ENCODE results near the gene DNALI1.
"Not testable (repeated sequence)": the region's sequence is repeated elsewhere in the genome, so short reads cannot be mapped to it uniquely, and the experiment has no call there.

The DNALI1 gene

GRCh38 chr1:37553598-37553926 is 3.2 kb upstream of the DNALI1 start:
- Mint-ChIP-seq H3K36me3 (ENCODE audit: low read depth) (peaks cover 41% of the 10 kb centered on the region), H3K9me3 (peaks cover 12% of the 10 kb centered on the region), H3K27me3 (ENCODE audit: low read depth, poor library complexity) (no peaks in the 10 kb centered on the region), H3K4me1 (peaks cover 49% of the 10 kb centered on the region), H3K4me3 (peak overlapping the region; percentile 99), H3K27ac (no peak overlapping the region)
- DNase-seq: no peak
- TF ChIP-seq, protein P1, sequence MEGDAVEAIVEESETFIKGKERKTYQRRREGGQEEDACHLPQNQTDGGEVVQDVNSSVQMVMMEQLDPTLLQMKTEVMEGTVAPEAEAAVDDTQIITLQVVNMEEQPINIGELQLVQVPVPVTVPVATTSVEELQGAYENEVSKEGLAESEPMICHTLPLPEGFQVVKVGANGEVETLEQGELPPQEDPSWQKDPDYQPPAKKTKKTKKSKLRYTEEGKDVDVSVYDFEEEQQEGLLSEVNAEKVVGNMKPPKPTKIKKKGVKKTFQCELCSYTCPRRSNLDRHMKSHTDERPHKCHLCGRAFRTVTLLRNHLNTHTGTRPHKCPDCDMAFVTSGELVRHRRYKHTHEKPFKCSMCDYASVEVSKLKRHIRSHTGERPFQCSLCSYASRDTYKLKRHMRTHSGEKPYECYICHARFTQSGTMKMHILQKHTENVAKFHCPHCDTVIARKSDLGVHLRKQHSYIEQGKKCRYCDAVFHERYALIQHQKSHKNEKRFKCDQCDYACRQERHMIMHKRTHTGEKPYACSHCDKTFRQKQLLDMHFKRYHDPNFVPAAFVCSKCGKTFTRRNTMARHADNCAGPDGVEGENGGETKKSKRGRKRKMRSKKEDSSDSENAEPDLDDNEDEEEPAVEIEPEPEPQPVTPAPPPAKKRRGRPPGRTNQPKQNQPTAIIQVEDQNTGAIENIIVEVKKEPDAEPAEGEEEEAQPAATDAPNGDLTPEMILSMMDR (IDR thresholded peaks at IDR 0.05): no peak

DNA sequence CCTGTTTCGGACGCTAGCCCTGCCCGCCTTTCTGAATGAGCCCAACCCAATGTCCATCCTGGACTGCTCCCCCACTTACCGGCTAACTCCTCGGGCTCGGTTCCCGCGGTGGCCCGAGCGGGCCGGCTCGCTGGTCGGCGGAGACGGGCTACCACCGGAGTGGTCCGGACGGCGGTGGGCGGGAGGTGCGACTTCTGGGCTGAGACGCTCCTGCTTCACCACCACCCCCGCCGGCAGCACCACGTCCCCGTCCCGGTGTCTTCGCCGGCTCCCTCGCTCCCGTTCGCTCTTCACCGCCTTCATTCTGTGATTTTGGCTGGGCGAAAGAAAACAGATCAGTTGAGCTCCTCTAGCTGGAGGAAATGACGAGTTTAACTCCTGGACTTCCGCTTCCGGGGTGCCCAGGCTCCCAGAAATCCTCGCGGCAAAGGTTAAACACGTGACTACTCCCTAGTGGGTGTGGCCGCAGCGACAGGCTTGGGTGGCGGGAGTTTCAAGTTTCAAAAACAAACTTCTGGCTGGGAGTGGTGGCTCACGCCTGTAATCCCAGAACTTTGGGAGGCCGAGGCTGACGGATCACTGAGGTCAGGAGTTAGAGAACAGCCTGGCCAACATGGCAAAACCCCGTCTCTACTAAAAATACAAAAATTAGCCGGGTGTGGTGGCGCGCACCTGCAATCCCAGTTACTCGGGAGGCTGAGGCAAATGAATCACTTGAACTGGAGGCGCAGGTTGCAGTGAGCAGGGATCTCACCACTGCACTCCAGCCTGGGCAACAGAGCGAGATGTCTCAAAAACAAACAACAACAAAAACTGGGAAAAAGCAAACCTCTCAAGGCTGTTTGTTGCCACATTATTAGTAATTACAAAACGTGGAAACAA is 2.6 kb upstream of the DNALI1 start, which contains the start of gene SNIP1:
SNIP1 (minus strand) TSS at position 367 of the 882 bp plus-strand sequence; CDS start at position 303, 64 bp downstream.
- TF ChIP-seq, protein P1 (IDR thresholded peaks at IDR 0.05): no peak
- peak within 1 kb of the TSS; percentile 99 for H3K4me3 Mint-ChIP-seq
- peaks cover 12% of the 10 kb centered on the region for H3K9me3 Mint-ChIP-seq
- DNase-seq: peak; percentile 82
- H3K4me1 Mint-ChIP-seq: peaks cover 53% of the 10 kb centered on the region
- peaks cover 34% of the 10 kb centered on the region for H3K36me3 Mint-ChIP-seq (ENCODE audit: low read depth)
- no peaks in the 10 kb centered on the region for H3K27me3 Mint-ChIP-seq (ENCODE audit: low read depth, poor library complexity)
- peak within 1 kb of the TSS; percentile 97 for H3K27ac Mint-ChIP-seq

GRCh38 chr1:37557402-37557801 is 662 bp downstream of the DNALI1 start:
- H3K9me3 Mint-ChIP-seq: peaks cover 12% of the 10 kb centered on the region
- DNase-seq: no peak
- peaks cover 28% of the 10 kb centered on the region for H3K36me3 Mint-ChIP-seq (ENCODE audit: low read depth)
- TF ChIP-seq, protein P1 (IDR thresholded peaks at IDR 0.05): no peak
- H3K27ac Mint-ChIP-seq: peak overlapping the region; percentile 98
- H3K4me1 Mint-ChIP-seq: peaks cover 52% of the 10 kb centered on the region
- peak overlapping the region; percentile 97 for H3K4me3 Mint-ChIP-seq
- peaks cover 3% of the 10 kb centered on the region for H3K27me3 Mint-ChIP-seq (ENCODE audit: low read depth, poor library complexity)

DNA sequence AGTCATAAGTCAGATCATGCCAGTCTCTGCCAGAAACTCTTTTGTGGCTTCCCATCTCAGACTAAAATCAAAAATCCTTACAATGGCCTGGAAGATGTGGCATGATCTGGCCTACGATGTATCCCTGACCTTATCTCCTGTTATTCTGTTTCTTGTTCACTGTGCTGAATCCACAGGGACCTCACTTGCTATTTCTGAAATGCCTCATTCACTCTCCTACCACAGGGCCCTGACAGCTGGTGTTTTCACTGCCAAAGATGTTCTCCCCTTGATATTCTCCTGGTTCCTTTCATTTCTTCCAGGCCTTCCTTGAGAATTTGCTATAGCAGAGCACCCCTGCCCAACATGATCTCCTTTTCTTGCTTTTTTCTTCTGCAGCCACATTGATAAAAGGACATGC is 1.7 kb downstream of the DNALI1 start:
- Mint-ChIP-seq H3K9me3 (peaks cover 12% of the 10 kb centered on the region), H3K4me1 (peaks cover 42% of the 10 kb centered on the region), H3K36me3 (ENCODE audit: low read depth) (peaks cover 22% of the 10 kb centered on the region), H3K27ac (no peak overlapping the region), H3K4me3 (peak overlapping the region; percentile 97), H3K27me3 (ENCODE audit: low read depth, poor library complexity) (peaks cover 3% of the 10 kb centered on the region)
- TF ChIP-seq, protein P1 (IDR thresholded peaks at IDR 0.05): no peak
- no peak for DNase-seq

- TF ChIP-seq, protein P1 (IDR thresholded peaks at IDR 0.05): no peak
- Mint-ChIP-seq H3K4me1 (peaks cover 36% of the 10 kb centered on the region), H3K27ac (no peak overlapping the region), H3K36me3 (ENCODE audit: low read depth) (peaks cover 22% of the 10 kb centered on the region), H3K9me3 (peaks cover 12% of the 10 kb centered on the region), H3K27me3 (ENCODE audit: low read depth, poor library complexity) (peaks cover 3% of the 10 kb centered on the region), H3K4me3 (peak overlapping the region; percentile 45)
- no peak for DNase-seq
Measured at GRCh38 chr1:37559080-37559479, 2.3 kb downstream of the DNALI1 start.

DNA sequence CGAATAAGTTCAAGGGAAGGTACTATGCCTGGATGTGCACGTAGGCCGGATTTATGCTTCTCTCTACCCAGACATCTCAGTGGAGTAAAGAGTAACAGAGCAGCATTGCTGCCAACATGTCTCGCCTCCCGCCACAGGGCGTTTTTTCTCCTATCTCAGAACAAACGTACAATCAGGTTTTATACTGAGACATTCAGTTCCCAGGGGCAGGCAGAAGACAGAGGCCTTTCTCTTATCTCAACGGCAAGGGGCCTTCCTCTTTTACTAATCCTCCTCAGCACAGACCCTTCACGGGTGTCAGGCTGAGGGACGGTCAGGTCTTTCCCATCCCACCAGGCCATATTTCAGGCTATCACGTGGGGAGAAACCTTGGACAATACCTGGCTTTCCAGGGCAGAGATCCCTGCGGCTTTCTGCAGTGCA is 3.2 kb downstream of the DNALI1 start:
- H3K4me3 Mint-ChIP-seq; H3K27me3 Mint-ChIP-seq (ENCODE audit: low read depth, poor library complexity); H3K9me3 Mint-ChIP-seq; DNase-seq; H3K27ac Mint-ChIP-seq: not testable (repeated sequence)
- peaks cover 22% of the 10 kb centered on the region for H3K36me3 Mint-ChIP-seq (ENCODE audit: low read depth)
- peaks cover 34% of the 10 kb centered on the region for H3K4me1 Mint-ChIP-seq

Data from nephron progenitor cell (in vitro differentiated cells).